NOMO-1 treated with dmso at 0.1 percent for 144 hours (cell line): ENCODE measurements around the gene TRA2B.

Experiments
- DNase-seq: peaks from one replicate; lab custom pipeline; 2025; ENCODE audit not compliant: unreplicated experiment; lab: John Stamatoyannopoulos, UW

Gene TRA2B

GRCh38 chr3:185937689-185938374 lies at the start of gene TRA2B:
Gene TRA2B (minus strand): TSS chr3:185938014. CDS start chr3:185937860, 154 bp downstream.
- DNase-seq, result peak; percentile 100

GRCh38 chr3:185986198-185986777 lies 48.5 kb upstream of the TRA2B start:
- DNase-seq, result no peak

GRCh38 chr3:185984203-185984602 lies 46.4 kb upstream of the TRA2B start:
- no peak for DNase-seq

- peak; percentile 12 for DNase-seq
Measured at GRCh38 chr3:185983495-185984141, 45.8 kb upstream of the TRA2B start.

- DNase-seq, result no peak
Measured at GRCh38 chr3:185982632-185983031, 44.8 kb upstream of the TRA2B start.

- DNase-seq, result no peak
Measured at GRCh38 chr3:185981621-185982020, 43.8 kb upstream of the TRA2B start.

GRCh38 chr3:185979721-185980121 lies 41.9 kb upstream of the TRA2B start:
- no peak for DNase-seq

- DNase-seq, result no peak
Measured at GRCh38 chr3:185978516-185978915, 40.7 kb upstream of the TRA2B start.

GRCh38 chr3:185977679-185978040 lies 39.8 kb upstream of the TRA2B start:
- no peak for DNase-seq

GRCh38 chr3:185976977-185977678 lies 39.3 kb upstream of the TRA2B start:
- peak; percentile 56 for DNase-seq

GRCh38 chr3:185976100-185976499 lies 38.3 kb upstream of the TRA2B start:
- DNase-seq, result no peak

- no peak for DNase-seq
Measured at GRCh38 chr3:185971579-185971978, 33.8 kb upstream of the TRA2B start.

GRCh38 chr3:185968168-185968567 lies 30.4 kb upstream of the TRA2B start:
- no peak for DNase-seq

- no peak for DNase-seq
Measured at GRCh38 chr3:185966655-185967054, 28.8 kb upstream of the TRA2B start.

GRCh38 chr3:185965496-185965895 lies 27.7 kb upstream of the TRA2B start:
- DNase-seq, result no peak

- no peak for DNase-seq
Measured at GRCh38 chr3:185961675-185962232, 23.9 kb upstream of the TRA2B start.

GRCh38 chr3:185960522-185961288 lies 22.9 kb upstream of the TRA2B start:
- no peak for DNase-seq

GRCh38 chr3:185959609-185960521 lies 22.1 kb upstream of the TRA2B start:
- peak; percentile 34 for DNase-seq

GRCh38 chr3:185958626-185959025 lies 20.8 kb upstream of the TRA2B start:
- DNase-seq, result no peak

GRCh38 chr3:185956244-185956643 lies 18.4 kb upstream of the TRA2B start:
- DNase-seq, result no peak
